Muscle of arm (tissue), 12 donors: ENCODE results near the gene C5. TPM values are rescaled to one million over a fixed set of nuclear protein-coding genes. Genes with fewer than 3 reads are reported as not detected.

ENCODE experiments used
- DNase-seq: peaks from one replicate; pipeline ENCODE4 v3.0.0-alpha.2; 2013
- polyA plus RNA-seq, 12 donors: library from polyadenylated mRNA; unstranded; fragments of 120-200 nt; gene quantifications; one replicate each; pipeline ENCODE4 v1.2.1, GENCODE V29; 2013; ENCODE audit not compliant: insufficient read length in 12 of 12

Gene C5
- polyA plus RNA-seq, 12 donors, result 5.0 to 13.7 (median 9.1) TPM; not detected in 1

- no peak for DNase-seq
Observed at GRCh38 chr9:120926397-120926928, 123.6 kb downstream of the C5 start, which contains the start of gene TRAF1. Gene TRAF1, minus strand, starts transcription at chr9:120926796. Its CDS starts 721 bp downstream, at chr9:120926075.

DNA sequence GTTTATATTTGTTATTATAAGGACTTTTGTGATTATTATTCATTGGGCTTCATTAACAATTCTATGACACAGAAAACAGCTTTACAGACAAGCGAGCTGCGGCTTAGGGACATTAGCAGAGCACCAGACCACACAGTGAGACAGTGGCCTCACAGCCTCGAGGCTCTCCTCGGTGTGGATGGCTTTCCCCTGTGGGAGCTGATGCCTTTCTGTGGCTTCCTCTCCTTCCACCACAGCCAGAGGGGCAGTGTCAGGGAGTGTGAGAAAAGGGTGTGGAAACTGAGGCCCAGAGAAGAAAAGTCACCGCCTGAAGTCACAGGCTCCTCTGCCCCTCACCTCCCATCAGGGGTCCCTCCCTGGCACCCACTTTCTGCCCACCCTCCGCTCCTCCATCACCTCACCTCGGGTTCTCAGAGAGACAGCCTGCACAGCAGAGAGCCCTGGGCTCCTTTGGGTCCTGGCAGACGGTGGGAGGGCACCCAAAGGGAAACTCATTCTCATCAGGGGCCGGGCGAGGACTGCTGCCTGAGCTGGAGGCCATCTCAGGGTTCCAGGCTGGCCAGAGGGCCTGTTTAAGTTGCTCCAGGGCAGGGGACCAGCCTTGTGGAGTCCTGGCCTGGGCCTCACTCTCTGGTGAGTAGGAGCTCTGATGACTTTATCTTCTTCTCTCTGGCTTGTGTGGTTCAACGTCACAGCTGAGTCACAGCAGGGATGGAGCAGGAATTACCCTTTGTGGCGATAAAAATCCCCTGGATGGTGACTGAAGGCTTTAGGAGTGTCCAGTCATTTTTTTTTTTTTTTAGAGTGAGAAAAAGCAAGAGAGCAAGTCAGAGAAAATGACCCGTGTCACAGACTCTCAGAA lies 124.3 kb downstream of the C5 start:
- DNase-seq, result no peak

GRCh38 chr9:120924698-120925534 lies 125.2 kb downstream of the C5 start:
- no peak for DNase-seq

- no peak for DNase-seq
Observed at GRCh38 chr9:120923620-120924328, 126.3 kb downstream of the C5 start.

- DNase-seq, result no peak
Observed at GRCh38 chr9:120922404-120923195, 127.5 kb downstream of the C5 start.

DNA sequence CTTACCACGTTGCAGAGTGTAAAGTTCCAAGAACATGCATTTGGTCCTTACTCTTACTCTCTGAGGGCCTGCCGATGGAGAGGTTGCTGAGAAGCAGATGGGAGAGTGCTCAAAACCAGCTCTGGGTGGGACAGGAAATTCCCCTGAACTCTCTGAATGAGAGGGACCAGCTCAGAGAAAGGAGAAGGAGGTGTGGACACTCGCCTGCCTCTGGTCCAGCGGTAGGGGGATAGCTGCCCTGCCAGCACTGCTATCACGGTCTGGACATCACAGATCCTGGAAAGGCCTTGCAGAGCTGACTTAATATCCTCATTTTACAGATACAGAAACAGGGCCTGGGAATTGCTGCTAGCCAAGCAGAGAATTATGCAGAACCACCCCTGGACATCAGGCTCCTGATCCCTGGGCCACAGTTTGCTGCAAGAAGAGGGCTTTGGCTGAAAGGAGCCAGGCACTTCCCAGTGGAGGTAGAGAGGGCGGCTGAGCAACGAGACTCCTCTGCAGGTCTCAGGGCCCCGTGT lies 128.4 kb downstream of the C5 start:
- DNase-seq, result no peak

DNA sequence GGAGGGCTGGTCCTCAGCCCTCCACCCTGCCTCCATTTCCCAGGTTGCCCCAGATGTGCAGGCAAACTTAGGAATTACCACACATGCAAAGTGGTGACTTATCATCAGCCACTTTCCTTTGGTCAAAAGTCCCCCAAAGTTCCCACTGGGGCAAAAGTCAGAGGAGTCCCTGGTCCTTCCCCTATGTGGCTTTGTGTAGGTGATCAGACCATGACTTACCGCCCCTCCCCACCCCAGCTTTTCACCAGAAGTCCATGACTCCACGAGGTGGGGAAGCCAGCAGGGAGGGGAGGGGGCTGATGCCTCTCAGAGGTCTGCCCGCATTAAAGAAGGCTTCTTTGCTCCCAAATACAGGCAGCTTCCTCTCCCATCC lies 129.3 kb downstream of the C5 start:
- no peak for DNase-seq

- no peak for DNase-seq
Observed at GRCh38 chr9:120919843-120920805, 130.0 kb downstream of the C5 start.

DNA sequence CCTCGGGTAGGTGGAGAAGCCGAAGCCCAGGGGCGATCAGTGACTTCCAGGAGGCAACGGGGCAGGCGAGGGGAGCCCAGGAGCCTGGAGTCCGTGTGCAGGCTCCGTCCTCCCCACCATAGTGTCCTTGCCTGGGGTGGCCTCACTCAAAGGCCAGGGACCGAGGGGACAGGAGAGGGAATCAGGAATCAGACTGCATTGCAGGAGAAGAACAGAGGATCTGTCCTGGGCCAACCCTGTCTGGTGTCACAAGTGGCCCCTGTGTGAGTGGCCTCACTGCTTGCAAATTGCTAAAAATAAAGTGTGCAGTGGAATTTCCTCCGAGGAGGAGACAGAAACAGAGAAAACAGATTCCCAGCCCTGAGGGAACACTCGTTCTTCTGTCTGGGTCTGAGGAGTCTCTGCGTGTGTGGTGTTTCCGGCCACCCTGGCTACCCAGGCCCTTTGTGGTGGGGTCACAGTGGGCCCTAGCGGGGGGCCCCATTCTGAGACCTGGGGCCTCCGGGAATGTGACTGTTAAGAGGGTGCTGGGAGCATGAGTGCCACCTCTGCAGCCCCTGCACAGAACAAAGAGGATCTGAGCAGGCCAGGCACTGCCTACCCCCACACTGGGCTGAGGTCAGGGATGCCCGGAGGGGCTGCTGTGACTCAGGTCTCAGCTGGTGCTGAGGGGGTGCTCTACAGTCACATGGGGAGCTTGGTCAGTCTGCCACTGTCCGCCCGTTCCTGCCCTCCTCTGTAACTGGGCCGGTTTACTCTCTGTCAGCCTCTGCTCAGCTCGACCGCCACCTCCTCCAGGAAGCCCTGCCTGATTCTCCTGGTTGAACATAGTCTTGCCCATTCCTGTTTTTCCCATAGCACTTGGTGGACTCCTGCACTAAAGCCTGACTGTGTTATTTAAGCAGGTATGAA lies 130.9 kb downstream of the C5 start:
- DNase-seq, result no peak

DNA sequence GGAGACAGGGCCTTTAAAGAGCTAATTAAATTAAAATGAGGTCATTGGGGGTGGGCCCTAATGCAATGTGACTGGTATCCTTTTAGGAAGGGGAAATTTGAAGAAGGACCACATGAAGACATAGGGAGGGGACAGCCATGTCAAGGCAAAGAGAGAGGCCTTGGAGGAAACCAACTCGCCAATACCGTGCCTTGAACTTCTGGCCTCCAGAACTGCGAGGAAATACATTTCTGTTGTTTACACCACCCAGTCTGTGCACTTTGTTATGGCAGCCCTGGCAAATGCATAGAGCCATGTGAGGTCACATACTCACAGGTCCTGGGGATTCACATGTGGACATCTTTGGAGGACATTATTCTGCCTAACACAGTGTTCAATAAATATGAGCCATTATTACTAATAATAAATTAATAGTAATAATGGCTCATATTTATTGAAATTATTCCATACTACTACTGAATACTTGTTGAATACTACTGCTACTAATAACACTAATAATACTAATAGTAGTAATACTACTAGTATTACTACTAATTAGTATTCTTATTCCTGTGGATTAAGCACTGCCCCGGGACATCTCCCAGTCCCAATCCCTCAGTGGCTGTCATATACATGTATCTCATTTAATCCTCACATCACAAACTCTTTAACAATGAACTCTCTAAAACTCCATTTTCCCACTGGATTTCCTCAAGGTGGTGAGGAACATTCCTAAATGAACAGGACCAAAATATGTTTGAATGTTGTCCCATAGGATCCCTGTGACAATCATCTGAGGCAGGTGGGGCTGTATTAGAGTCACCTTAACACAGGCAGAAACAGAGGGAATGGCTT lies 131.9 kb downstream of the C5 start:
- no peak for DNase-seq

- no peak for DNase-seq
Observed at GRCh38 chr9:120916991-120917880, 132.8 kb downstream of the C5 start.

DNA sequence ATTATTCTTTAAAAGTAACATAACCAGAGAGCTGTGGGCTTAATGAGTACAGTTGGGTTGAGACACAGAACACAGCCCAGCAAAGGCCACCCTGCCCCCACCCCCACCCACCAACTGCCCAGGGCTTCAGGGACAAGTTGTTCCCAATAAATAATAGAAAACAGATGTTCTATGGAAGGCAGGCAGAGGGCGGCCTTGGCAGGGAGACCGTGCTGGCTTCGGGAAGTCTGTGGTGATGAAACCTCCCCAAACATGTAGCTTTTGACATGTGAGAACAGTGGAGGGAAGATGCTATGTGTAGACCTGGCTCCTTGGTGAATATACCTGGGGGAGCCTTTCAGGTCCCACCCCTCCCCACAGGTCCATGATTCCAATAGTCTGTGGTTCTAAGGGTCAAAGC lies 133.5 kb downstream of the C5 start:
- DNase-seq, result no peak

- DNase-seq, result no peak
Observed at GRCh38 chr9:120915854-120916470, 134.1 kb downstream of the C5 start.

GRCh38 chr9:120914953-120915352 lies 135.1 kb downstream of the C5 start:
- no peak for DNase-seq

GRCh38 chr9:120914396-120914795 lies 135.7 kb downstream of the C5 start:
- DNase-seq, result no peak
